ENCODE results near the gene CHD9NB.

DNA sequence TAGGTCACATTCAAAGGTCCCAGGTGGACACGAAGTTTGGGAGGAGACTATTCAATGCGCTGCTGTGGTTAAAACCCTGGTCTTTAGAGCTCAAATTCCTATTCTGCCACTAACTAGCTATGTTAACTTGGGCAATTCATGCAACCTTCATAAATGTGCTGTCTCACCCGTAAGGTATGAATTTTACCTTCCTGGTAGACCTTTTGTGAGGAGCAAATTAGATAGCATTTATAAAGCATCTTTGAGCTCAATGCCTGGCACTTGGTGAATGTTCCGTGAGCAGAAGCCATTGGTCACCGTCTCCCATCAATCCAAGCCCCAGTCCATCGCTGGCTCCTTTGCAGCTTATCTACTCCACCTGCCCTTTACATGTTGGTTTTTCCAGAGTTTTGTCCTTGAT is 16.6 kb downstream of the CHD9NB start:
- no peak for TF ChIP-seq GABPA (IDR thresholded peaks at IDR 0.05; ENCODE audit: low read depth)
- no peak for TF ChIP-seq POLR2AphosphoS5 (IDR thresholded peaks at IDR 0.05; ENCODE audit: low read depth)
- TF ChIP-seq, protein P1, sequence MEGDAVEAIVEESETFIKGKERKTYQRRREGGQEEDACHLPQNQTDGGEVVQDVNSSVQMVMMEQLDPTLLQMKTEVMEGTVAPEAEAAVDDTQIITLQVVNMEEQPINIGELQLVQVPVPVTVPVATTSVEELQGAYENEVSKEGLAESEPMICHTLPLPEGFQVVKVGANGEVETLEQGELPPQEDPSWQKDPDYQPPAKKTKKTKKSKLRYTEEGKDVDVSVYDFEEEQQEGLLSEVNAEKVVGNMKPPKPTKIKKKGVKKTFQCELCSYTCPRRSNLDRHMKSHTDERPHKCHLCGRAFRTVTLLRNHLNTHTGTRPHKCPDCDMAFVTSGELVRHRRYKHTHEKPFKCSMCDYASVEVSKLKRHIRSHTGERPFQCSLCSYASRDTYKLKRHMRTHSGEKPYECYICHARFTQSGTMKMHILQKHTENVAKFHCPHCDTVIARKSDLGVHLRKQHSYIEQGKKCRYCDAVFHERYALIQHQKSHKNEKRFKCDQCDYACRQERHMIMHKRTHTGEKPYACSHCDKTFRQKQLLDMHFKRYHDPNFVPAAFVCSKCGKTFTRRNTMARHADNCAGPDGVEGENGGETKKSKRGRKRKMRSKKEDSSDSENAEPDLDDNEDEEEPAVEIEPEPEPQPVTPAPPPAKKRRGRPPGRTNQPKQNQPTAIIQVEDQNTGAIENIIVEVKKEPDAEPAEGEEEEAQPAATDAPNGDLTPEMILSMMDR (IDR thresholded peaks at IDR 0.05; ENCODE audit: insufficient read depth, low read length): no peak
- TF ChIP-seq, protein P2, sequence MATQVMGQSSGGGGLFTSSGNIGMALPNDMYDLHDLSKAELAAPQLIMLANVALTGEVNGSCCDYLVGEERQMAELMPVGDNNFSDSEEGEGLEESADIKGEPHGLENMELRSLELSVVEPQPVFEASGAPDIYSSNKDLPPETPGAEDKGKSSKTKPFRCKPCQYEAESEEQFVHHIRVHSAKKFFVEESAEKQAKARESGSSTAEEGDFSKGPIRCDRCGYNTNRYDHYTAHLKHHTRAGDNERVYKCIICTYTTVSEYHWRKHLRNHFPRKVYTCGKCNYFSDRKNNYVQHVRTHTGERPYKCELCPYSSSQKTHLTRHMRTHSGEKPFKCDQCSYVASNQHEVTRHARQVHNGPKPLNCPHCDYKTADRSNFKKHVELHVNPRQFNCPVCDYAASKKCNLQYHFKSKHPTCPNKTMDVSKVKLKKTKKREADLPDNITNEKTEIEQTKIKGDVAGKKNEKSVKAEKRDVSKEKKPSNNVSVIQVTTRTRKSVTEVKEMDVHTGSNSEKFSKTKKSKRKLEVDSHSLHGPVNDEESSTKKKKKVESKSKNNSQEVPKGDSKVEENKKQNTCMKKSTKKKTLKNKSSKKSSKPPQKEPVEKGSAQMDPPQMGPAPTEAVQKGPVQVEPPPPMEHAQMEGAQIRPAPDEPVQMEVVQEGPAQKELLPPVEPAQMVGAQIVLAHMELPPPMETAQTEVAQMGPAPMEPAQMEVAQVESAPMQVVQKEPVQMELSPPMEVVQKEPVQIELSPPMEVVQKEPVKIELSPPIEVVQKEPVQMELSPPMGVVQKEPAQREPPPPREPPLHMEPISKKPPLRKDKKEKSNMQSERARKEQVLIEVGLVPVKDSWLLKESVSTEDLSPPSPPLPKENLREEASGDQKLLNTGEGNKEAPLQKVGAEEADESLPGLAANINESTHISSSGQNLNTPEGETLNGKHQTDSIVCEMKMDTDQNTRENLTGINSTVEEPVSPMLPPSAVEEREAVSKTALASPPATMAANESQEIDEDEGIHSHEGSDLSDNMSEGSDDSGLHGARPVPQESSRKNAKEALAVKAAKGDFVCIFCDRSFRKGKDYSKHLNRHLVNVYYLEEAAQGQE (IDR thresholded peaks at IDR 0.05; ENCODE audit: insufficient replicate concordance, low read depth): no peak
- TF ChIP-seq SPI1 (IDR thresholded peaks at IDR 0.05; ENCODE audit: borderline replicate concordance, low read depth): no peak
